Measurements from ENCODE around the gene SPON2.

The SPON2 gene

DNA sequence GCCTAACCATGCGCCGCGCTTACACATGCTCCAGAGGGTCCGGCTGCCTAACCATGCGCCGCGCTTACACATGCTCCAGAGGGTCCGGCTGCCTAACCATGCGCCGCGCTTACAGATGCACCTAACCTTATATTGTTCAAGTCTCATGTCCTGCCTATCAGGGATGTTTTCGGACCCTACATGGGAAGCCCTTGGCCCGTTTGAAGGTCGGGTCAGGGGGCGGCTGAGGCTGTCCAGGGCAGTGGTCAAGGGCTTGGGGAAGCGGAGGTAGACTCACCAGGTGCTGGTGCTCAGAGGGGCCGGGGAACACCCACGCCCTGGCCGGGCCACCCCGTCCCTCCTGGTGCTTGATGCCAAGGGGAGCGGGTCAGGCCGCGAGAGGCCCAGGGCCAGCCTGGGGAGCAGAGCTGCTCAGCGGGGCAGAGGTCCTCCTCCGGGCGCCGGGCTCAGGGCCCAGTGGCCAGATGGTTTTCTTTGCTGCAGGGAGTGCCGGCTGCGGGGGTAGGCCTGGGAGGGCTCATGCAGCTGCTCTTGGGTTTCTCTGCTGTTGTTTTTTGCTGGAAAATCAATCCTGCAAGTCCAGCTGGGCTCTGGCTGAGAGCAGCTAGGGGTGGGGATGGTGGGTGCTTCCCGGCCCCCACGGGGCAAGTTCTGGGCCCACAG lies 35.4 kb upstream of the SPON2 start (continued):
- TF ChIP-seq, protein P1, sequence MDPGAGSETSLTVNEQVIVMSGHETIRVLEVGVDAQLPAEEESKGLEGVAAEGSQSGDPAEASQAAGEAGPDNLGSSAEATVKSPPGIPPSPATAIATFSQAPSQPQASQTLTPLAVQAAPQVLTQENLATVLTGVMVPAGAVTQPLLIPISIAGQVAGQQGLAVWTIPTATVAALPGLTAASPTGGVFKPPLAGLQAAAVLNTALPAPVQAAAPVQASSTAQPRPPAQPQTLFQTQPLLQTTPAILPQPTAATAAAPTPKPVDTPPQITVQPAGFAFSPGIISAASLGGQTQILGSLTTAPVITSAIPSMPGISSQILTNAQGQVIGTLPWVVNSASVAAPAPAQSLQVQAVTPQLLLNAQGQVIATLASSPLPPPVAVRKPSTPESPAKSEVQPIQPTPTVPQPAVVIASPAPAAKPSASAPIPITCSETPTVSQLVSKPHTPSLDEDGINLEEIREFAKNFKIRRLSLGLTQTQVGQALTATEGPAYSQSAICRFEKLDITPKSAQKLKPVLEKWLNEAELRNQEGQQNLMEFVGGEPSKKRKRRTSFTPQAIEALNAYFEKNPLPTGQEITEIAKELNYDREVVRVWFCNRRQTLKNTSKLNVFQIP (CRISPR knock-in tag; IDR thresholded peaks at IDR 0.05; ENCODE audit: borderline replicate concordance, low read depth), result no peak
- no peak for TF ChIP-seq CSDC2 (CRISPR knock-in tag; IDR thresholded peaks at IDR 0.05)

DNA sequence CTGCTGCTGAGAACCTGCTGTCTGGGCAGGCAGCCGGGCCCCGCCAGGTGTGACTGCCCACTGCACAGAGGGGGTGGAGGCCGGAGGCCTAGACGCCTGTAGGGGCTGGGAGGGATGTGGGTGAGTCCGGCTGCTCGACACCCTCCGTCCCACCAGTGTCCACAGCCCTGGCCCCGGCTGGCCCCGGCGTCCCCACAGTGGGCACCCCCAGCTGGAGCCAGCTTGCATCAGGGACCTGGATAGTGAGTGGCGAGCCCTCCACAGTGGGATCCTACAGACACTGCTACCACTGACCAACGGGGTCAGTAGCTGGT lies 34.7 kb upstream of the SPON2 start:
- ATAC-seq, result no peak
- no peak for TF ChIP-seq TCF4 (CRISPR knock-in tag; IDR thresholded peaks at IDR 0.05; ENCODE audit: borderline replicate concordance)
- TF ChIP-seq ZNF70 (CRISPR knock-in tag; IDR thresholded peaks at IDR 0.05), result no peak
- no peak for TF ChIP-seq OSR1 (CRISPR knock-in tag; IDR thresholded peaks at IDR 0.05)
- TF ChIP-seq TOX (CRISPR knock-in tag; IDR thresholded peaks at IDR 0.05; ENCODE audit: borderline replicate concordance), result no peak
- TF ChIP-seq PPARA (CRISPR knock-in tag; IDR thresholded peaks at IDR 0.05; ENCODE audit: borderline replicate concordance), result no peak
- TF ChIP-seq TSHZ2 (CRISPR knock-in tag; IDR thresholded peaks at IDR 0.05), result no peak

GRCh38 chr4:1206299-1207156 lies 34.1 kb upstream of the SPON2 start:
- TF ChIP-seq TSHZ2 (CRISPR knock-in tag; IDR thresholded peaks at IDR 0.05) (no peak), CSRNP3 (CRISPR knock-in tag; IDR thresholded peaks at IDR 0.05) (no peak), ZNF565 (CRISPR knock-in tag; conservative IDR thresholded peaks at IDR 0.05; ENCODE audit: low read depth) (no peak), PPARA (CRISPR knock-in tag; IDR thresholded peaks at IDR 0.05; ENCODE audit: borderline replicate concordance) (no peak), GLIS3 (CRISPR knock-in tag; IDR thresholded peaks at IDR 0.05) (no peak), ZC3H10 (CRISPR knock-in tag; IDR thresholded peaks at IDR 0.05) (no peak), ZFP30 (CRISPR knock-in tag; IDR thresholded peaks at IDR 0.05) (no peak), ZNF70 (CRISPR knock-in tag; IDR thresholded peaks at IDR 0.05) (no peak), TOX (CRISPR knock-in tag; IDR thresholded peaks at IDR 0.05; ENCODE audit: borderline replicate concordance) (no peak), ESRRG (CRISPR knock-in tag; IDR thresholded peaks at IDR 0.05) (no peak), RARB (CRISPR knock-in tag; IDR thresholded peaks at IDR 0.05) (no peak), BACH2 (CRISPR knock-in tag; IDR thresholded peaks at IDR 0.05; ENCODE audit: borderline replicate concordance) (no peak), TCF4 (CRISPR knock-in tag; IDR thresholded peaks at IDR 0.05; ENCODE audit: borderline replicate concordance) (no peak), ISL1 (CRISPR knock-in tag; IDR thresholded peaks at IDR 0.05) (no peak), OSR1 (CRISPR knock-in tag; IDR thresholded peaks at IDR 0.05) (no peak), ARNTL (CRISPR knock-in tag; IDR thresholded peaks at IDR 0.05; ENCODE audit: borderline replicate concordance, low read depth) (no peak), PATZ1 (CRISPR knock-in tag; IDR thresholded peaks at IDR 0.05; ENCODE audit: borderline replicate concordance) (no peak)
- TF ChIP-seq, protein P1 (CRISPR knock-in tag; IDR thresholded peaks at IDR 0.05; ENCODE audit: borderline replicate concordance, low read depth), result no peak
- TF ChIP-seq, protein P2, sequence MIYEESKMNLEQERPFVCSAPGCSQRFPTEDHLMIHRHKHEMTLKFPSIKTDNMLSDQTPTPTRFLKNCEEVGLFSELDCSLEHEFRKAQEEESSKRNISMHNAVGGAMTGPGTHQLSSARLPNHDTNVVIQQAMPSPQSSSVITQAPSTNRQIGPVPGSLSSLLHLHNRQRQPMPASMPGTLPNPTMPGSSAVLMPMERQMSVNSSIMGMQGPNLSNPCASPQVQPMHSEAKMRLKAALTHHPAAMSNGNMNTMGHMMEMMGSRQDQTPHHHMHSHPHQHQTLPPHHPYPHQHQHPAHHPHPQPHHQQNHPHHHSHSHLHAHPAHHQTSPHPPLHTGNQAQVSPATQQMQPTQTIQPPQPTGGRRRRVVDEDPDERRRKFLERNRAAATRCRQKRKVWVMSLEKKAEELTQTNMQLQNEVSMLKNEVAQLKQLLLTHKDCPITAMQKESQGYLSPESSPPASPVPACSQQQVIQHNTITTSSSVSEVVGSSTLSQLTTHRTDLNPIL (CRISPR knock-in tag; IDR thresholded peaks at IDR 0.05; ENCODE audit: low read depth), result no peak

More at GRCh38 chr4:1206299-1207156, 34.1 kb upstream of the SPON2 start:
- ATAC-seq, result no peak
